Measurements from ENCODE around the gene RNF41.

DNA sequence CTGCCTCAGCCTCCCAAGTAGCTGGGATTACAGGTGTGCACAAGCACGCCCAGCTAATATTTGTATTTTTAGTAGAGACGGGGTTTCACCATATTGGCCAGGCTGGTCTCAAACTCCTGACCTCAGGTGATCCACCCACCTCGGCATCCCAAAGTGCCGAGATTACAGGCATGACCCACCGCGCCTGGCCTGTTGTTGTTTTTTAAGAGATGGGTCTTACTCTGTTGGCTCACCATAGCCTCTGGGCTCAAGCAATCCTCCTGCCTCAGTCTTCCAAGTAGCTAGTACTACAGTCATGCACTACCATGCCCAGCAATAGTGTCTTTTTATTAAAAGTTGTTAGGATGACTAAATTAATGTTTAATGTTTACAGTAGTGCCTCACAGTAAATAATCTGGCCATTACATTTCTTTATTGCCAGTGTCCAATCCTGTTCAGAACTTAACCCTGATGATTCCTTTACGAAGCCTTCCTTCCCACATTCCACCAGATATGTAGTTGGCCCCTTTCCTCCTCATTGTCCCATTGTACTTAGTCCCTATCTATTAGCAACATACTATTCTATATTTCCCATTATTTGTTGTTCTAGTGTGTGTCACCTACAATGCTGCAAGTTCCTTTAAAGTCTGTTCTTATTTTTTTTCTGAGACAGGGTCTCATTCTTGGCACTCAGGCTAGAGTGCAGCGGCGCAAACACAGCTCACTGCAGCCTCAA is 23.6 kb downstream of the RNF41 start:
- no peak for TF ChIP-seq CTCF (IDR thresholded peaks at IDR 0.05; ENCODE audit: low read depth, low read length)
- TF ChIP-seq POLR2A (IDR thresholded peaks at IDR 0.05; ENCODE audit: extremely low read depth, insufficient read length), result no peak
- TF ChIP-seq MYC (IDR thresholded peaks at IDR 0.05; ENCODE audit: low read depth, low read length), result no peak
- TF ChIP-seq, protein P1, sequence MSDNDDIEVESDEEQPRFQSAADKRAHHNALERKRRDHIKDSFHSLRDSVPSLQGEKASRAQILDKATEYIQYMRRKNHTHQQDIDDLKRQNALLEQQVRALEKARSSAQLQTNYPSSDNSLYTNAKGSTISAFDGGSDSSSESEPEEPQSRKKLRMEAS (IDR thresholded peaks at IDR 0.05; ENCODE audit: low read depth, low read length), result no peak
